Erythroblast (primary cell): ENCODE results near the gene GBP5.

Experiments
- GATA1 ChIP-seq: IDR thresholded peaks from 2 replicates; pipeline ENCODE4 v1.6.1; 2011; ENCODE audit warnings: low read depth, mild to moderate bottlenecking, control low read depth, low read length, moderate library complexity
- POLR2A ChIP-seq: IDR thresholded peaks from 2 replicates; pipeline ENCODE4 v1.6.1; 2011; ENCODE audit warnings: mild to moderate bottlenecking, low read length

GRCh38 chr1:89309828-89310227, 37.2 kb upstream of the GBP5 start:
- TF ChIP-seq POLR2A (no peak), GATA1 (no peak)
